Measurements from ENCODE around the gene BCCIP.

The BCCIP gene

DNA sequence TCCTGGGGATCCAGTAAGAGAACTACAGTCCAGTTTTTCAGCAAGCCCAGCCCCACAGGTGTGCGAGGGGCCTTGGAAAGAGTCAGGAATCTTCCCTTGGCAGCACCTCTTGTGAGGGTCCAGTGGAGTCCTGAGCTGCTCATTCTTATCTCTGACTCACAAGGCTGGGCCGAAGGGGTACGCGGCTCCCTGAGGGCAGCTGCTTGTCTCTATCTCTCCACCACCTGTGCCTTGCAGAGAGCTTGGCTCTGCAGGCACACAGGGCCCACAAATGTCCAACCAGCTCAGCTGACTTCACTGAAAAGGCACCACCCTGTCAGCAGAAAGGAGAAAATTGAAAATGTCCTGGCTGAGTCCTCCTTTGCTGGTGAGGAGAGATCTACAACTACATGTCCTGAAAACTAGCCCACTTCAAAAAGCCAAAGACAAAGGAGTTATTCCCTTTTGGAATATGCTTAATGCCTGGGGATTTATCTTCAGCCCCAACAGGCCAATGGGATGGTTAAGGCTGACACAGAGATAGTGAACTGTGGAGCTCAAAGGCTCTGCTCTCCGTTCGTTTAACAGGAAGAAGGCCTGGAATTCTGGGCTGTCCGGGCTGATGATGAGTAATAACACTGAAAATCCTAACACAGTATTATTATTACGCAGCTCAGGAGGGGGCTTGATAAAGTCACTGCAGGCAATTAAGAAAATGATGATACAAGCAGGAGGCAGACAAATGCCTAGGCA, 23.7 kb upstream of the BCCIP start:
- no peak for DNase-seq

DNA sequence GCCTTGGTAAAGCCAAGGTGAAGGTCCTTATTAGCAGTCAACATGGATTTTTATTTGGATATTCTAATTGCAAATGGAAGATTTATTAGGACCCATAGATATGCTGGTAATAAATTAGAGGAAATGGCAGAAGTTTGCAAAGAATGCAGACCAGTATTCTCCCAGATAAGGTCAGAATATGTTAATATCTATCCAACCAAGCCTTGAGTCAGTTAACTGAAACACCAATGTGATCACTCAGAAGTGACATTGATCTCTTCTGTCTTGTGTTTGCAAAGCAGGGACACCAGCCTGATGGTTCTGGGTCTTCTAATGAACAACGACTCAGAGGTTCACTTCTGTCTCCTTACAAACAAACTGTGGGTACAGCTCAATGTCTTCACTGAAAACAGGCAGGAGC, 21.8 kb upstream of the BCCIP start:
- DNase-seq, result no peak

DNA sequence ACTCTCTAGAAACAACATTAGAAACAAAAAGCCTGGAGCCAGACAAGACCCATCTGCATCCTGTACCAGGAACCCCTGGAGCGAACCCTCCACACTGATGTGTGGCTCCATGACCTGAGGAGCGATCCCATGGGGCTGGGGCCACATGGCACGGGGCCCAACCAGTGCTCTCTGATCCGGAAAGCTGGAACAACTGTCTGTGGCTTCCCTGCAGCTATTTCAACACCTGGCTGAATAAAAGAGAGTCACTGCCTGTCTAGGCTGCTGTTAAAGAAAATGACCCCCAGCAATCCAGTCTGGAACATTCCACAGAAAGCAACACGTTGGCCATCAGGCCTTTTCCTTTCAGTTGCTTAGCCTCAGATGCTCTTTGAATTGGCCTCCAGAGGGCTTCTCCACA, 21.2 kb upstream of the BCCIP start:
- no peak for DNase-seq

DNA sequence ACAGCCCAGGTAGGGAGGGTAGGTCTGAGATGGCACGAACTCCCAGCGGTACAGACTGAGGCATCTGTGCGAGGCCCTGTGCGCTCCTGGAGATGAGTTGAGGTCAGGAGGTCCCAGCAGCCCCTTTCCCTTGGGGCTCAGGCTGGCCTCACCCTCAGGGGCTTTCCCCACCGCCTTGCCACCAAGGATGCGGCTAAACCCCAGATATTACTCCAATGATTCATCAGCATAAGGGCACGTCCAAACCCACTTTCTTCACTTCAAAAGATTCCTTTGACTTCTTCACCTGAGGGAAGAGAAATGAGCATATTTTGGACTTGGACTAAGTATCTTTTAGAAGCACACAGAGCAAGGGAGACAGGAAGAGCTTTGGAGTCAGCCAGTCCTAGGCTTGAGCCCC, 20.6 kb upstream of the BCCIP start:
- DNase-seq, result no peak

DNA sequence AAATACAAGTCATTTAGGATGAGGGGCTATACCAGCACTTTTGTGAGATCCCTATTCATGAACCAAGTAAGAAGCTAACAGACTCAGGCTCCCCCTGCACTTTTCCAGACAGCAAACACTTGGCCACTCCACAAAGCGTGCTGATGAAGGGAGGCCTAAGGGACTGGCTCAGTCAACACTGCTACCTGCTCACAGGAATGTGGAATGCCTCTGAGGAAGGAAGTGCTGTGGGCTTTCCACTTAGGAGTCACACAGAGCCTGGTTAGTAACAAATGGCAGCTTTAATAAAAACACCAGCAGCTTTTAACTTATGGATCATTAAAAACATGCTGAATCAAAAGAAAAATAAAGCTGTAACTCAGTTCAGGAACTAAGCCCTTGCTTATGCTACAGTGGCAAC, 15.3 kb upstream of the BCCIP start:
- no peak for DNase-seq

DNA sequence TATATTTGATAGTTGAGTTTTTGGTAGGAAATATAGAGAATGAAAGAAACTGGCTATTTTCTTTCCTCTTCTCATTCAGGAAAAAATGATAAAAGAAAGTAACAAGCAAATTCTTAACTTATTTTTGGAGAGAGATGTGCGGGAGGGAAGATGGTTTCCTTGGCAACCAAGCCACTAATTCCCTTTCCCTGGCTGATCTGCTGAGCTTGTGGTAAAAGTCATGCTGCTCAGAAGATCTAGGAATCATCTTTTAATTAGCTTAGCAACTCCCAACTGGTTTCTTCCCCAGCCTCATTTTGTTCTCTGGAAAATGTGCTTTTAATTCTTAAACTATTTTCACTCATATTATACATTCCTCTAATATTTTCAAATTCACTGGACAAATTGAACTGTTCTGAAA, 12.1 kb upstream of the BCCIP start:
- DNase-seq, result no peak

DNA sequence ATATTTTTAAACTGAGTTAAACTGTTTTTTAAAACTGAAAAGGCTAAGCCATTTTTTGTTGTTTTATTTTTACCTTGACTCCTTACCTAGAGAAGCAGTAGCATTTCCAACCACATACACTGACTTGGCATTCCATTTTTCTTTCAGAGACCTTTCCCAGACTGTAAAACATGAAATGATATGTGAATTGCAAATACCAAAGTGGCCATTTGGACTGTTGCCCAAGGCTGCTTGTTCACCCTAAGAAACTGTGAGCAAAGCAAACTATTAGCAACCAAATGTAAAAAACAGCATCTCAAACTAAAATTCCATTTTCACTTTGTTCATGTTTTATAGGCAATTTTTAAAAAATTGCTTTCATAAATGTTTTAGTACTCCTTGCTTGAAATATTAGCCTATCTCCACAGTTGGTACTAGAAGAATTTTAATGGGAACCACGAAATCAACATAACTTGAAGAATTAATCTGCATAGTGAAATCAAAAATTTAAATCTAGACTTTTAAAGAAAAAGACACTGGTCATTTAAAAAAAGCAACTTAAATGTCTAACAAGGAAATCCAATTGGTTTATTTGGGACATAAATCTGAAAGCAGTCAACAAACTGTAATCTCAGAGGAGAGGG, 11.1 kb upstream of the BCCIP start:
- DNase-seq, result no peak

DNA sequence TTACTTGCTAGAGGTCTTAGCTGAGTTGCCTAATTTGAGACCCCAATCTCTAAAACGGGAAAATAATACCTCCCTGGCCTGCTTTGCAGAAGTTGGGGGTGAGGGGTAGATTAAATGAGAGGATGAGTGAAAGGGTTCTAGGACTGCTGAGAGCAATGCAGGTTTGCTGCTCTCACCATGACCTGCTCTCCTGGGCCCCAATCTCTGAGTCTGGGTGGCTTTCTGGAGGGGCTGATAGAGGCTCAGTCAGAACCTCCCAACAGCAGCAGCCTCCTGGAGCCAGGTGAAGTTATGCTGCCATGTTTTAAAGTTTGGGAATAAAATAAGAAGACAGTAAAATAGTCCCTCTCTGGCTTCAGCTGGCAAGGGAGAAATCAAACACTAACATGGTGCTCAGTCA, 7.6 kb upstream of the BCCIP start:
- no peak for DNase-seq

DNA sequence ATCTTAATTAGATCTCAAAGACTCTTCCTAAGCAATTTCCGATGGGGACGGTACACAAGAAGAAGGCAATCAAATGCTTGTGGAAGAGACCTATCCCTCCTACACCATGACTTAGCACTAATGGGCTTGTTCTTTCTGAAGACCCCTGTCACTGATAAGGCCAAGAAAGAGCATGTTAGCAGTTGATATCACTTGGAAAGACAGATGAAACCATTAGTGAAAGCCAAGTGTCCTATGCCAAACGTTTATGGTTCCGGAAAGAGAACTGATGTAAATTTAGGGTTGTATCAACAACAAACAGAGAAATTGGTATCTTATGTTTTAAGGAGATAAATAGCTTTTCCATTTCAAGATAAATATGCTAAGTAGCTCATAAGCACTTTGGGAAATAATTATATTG, 6.8 kb upstream of the BCCIP start:
- no peak for DNase-seq

DNA sequence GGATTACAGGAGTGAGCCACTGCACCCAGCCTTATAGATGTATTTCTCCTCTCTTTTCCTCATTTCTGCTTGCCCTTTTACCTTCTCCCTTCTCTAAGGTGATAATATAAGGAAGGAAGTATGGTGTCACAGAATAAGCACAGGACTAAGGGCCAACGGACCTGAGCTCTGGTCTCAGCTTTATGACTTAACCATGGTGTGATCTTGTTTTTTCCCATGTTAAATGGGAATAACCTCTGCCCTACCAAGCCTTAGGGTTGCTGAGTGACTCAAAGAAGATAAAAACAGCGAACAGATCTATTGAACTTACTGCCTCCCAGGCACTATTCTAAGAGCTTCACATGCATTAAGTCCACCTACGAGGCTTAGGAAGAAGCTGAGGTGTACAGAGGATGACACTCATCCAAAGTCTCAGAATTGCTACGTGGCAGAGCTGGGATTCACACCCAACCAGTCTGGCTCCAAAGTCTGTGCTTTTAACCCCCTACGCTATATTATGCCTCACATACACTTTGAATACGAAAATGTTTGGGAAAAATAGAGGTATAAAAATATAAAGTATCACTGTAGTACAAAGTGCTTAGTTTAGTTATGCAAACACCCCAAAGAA, 5.9 kb upstream of the BCCIP start:
- no peak for DNase-seq

DNA sequence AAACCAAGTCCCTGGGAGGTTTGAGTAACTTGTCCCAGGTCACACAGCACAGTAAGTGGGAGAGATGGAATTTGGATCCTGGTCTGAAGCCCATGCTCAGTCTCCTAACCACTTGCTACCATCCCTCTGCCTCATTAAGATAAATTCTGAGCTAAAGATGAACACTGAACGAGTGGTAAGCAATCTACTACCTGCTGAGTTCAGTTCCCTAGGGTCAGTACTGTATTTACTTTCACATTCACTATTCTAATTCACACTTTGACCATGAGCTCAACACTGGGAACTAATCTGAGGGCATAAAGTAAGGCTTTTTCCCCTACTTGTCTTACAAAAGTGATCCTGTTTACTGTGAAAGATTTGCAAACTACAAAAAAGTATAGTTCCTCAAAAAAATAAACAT, 2.6 kb upstream of the BCCIP start:
- DNase-seq, result no peak

DNA sequence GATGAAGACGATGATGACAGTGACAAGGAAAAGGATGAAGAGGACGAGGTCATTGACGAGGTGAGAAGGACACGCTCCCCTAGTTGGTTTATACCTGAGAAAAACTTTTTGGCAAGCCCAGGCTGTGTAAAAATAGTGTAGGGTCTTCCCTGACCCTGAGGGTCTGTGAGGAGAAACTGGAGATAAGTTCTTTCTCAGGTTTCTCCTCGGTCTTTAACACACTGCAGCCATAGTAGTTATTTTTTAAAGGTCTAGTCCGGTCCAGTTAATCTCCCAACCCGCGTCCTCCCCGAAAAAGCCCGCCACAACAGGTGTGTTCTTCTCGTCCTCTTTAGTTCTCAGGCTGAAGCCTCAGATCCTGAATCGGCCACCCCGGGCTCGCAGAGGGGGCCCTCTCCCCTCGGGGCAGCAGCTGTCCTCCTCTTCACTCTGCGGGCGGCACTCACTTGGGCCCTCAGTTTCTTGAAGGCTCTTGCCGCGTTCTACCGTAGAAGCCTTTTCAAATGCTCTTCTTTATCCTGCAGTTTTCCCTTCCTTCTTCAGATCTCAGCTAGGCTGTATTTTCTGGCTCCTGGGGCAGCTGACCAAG, 411 bp downstream of the BCCIP start:
- no peak for DNase-seq

DNA sequence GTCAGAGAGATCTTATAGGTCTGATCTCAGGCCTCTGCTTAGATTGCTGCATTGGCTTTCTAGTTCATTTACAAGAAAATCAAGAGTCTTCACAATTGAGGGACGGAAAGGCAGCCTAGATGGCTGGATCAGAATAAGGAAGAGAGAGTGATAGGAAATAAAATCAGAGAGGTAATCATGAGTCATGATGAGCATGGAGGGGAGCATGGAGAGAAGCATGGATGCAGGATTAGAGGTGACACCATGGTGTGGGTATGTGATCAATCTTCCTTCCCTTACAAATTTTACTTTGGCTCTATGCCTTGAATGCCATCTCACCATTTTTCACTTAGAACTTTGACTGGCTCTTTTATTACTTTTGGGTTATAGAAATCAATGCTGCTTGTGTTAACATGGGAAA, 1.4 kb downstream of the BCCIP start:
- no peak for DNase-seq

DNA sequence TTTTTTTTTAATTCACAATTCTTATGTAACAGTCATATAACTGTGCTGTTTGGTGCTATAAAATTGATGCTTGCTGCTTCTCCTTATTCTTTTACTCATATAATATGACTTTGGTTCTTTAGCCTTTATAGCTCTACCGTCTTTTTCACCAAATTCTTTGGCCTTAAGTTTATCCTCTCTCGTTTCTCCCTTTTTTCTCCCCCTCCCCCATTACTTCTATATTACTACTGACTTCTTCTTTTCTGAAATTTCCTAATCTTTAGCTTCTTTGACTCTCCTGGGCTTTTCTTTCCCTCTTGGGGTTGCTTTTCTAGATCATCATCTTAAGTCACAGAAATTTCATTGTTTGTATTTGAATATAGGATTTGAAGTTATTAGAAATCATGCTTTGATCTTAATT, 3.8 kb downstream of the BCCIP start:
- no peak for DNase-seq

DNA sequence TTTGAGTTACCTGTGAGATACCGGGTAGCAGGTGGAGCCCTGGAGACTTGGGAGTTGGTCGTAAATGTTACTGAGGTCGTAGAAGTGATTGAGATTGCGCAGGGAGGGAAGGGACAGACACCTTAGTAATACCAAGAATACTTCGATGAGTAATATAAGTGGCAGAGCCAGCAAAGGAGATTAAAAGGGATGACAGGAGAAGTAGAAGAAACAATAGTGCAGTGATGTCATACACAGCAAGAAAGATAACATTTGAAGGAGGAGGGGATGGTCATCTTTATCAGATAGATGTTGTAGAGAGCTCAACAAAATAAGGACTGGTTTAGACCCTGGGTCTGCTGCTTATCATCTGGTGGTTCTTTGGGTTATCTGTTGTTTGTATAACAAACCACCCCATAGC, 5.0 kb downstream of the BCCIP start:
- DNase-seq, result no peak

DNA sequence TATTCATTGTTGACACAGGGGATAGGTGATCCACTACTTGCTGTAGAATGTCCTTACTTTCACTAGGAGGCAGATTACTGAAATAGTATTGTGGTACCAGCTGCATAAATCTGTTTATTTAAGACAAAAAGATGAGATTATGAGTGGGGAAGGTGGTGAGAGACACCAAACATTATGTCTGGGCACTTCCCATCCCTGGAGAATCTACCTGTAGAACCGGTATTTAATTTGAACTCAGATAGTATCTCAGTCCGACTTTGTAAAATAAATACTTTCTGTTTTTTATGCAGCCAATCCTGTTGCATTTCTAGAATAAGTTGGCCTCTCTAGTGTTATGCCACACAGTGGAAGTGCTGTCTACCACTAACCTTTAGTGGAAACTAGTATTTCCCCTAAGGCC, 13.4 kb downstream of the BCCIP start:
- no peak for DNase-seq

DNA sequence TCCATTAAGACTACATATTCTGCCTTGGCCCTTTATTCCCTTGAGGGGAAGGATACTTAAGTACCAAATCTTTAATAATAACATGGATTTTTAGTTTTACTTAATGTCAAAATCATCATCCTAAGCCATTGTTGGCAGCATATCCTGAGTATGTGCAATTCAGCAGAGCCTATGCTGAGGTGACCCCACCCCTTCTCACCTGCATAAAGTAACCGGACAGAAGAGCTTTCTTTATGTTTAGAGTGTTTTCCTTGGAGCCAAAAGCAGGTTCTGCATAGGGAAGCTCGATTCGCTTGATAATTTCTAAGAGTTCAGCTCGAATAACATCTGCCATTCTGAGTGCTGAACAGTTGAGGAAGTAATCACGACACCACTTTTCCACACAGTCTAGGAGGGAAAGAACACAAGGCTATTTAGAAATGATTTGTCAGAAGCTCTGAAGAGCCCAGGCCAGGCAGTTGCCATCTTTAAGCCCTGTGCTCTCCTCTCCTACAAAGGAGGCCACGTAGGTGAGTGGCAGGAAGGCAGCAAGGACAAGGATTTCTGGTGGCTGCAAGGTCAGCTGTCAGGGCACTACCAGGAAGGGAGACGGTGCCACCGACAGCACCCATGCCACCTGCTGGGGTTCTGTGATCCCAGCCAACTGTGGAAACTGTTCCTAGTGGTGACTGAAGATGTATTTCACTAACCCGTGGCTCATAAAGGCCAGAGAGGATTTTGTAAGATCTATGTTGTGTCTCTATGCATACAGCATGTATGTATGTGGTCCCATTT, 15.6 kb downstream of the BCCIP start:
- no peak for DNase-seq

DNA sequence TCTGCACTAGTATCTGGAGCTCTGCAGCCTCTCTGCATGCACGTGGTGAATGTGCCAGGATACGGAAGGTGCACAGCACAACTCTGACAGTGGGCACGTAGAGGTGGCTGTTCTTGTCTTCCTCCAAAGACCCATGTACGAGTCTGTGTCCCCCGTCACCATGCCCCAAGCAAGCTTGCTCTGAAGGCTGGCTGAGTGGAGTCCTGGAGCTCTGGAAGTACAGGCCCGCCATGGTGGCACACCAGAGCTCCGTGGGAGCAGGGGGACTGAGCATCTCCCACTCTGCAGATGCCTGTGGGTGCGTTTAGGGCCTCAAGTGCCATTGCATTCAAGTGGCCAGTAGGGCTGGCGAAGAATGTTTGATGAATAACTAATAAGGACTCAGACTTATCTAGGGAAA, 17.1 kb downstream of the BCCIP start:
- no peak for DNase-seq

DNA sequence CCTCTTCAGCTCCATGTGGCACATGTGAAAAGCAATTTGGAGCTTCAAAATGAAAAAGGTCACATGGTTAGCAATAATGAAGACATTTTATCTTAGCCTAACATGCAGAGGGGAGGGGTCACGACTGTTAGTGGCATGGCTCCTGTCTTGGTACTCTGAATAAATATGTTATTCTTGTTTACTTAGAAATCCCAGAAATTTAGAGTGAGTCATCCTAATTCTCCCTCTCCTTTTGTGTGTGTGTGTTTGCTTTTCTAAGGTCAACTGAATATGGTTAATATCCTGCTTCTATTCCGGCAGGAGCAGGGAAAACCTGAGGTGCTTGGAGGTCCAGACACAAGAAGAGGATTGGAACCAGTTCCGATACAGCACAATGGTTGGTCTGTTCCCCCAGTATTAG, 17.6 kb downstream of the BCCIP start:
- no peak for DNase-seq

DNA sequence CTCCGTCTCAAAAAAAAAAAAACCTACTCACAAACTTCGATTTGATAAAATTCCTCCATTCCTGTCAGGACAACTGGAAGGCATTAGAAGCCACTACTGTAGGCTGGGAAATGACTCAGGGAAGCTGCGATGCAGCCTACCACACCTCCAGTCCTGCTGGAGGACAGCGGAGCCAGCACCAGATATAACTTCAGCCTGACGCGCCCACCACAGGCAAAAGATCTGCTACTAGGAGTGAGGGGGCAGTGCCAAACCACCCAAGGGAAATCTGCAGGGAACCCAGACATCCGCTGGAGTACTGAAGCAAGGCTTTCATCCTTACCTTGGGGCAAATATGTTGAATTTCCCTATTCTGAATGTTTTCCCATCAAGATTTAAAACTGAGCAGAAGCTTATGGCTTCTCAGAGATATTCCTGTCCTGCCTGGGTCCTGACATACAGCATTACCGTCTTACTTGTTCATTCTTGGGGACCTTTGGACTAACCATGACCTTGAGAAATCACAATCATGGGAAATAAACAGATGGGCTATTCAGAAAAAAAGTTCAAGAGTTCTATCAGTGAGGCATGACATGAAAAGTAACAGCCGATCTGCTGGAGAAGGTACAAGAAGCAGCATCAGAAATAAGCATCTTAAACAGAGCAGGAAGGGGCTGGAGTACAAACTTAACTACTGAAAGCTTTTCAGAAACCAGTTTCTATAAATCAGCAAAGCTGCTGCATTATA, 20.4 kb downstream of the BCCIP start:
- DNase-seq, result no peak

DNA sequence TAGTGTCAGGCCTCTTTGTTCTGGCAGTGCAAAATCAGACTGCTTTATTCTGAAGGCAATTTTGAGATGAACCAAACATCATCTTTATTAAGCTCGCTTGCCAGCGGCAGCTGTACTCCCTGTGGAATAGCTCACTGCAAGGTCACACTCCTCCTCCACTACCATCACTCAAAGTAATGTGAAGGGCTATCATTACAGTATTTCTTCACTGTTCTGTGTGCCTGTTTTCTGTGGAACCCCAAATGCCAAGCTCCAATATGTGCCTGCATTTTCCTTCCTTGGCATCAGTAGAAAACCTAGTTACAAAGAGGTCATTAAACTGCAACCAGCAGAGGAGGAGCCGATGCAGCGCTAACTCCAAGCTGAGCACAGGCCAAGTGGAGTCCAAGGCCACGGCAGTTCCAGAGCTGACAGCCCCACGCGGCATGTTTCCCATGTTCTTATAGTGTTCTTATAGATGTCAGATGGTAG, 21.4 kb downstream of the BCCIP start:
- DNase-seq, result no peak

DNA sequence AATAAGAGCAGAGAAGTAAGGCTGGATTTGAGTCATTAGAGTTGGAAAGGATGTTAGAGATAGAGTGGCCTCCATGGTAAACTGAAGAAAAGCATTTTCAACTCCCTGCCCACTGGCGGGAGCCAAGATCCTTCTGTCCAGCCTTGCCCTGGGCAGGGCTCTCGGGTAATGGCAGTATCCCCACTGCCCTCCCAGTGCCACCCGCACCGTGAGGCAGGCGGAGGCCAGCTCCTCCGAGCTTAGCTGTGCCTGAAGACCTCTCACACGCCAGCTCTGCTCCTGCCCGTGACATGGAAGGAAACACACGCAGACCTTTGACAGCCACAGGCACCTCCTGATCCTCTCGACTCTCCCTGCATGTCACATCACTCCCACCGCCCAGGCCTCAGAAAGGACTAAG, 22.3 kb downstream of the BCCIP start:
- DNase-seq, result no peak

DNA sequence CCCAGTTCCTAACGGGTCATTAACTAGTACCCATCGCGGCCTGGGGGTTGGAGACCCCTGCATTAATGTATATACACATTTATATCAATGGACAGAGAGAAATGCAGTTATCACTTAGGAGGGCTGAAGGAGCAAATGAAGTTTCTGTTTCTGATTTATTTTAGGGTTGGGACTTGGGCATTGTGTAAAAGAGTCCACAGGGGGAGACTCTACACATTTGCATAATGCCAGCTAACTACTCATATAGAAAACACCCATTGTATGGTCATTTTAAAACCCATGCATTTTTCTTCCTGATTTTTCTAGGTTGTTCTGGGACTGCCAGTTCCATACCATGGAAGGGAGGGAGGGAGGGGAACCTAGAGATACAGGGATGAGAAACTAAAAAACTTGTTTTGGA, 23.5 kb downstream of the BCCIP start:
- no peak for DNase-seq
